Activated naive CD8-positive, alpha-beta T cell (primary cell): Measurements from ENCODE around the gene RAET1G.
A peak's percentile ranks its signal among the peaks of the same experiment; 100 is the strongest.
"Not testable (repeated sequence)": the region's sequence is repeated elsewhere in the genome, so short reads cannot be mapped to it uniquely, and the experiment has no call there.

ENCODE experiments used
- H3K27ac Mint-ChIP-seq: one replicate; pipeline ENCODE4 v1.8.0; 2021; ENCODE audit warnings: mixed read lengths
- H3K27me3 Mint-ChIP-seq: one replicate; pipeline ENCODE4 v1.8.0; 2021; ENCODE audit warnings: mixed read lengths
- H3K36me3 Mint-ChIP-seq: one replicate; pipeline ENCODE4 v1.8.0; 2021; ENCODE audit warnings: mixed read lengths
- H3K4me1 Mint-ChIP-seq: one replicate; pipeline ENCODE4 v1.8.0; 2021; ENCODE audit warnings: low read depth, mixed read lengths
- H3K4me3 Mint-ChIP-seq: one replicate; pipeline ENCODE4 v1.8.0; 2021; ENCODE audit warnings: mild to moderate bottlenecking, mixed read lengths
- H3K9me3 Mint-ChIP-seq: one replicate; pipeline ENCODE4 v1.8.0; 2021; ENCODE audit warnings: low read depth, mixed read lengths

RAET1G gene

GRCh38 chr6:149901444-149902140 lies 21.3 kb downstream of the RAET1G start:
- Mint-ChIP-seq H3K27ac (no peak overlapping the region), H3K27me3 (no peaks in the 10 kb centered on the region), H3K4me3 (no peak overlapping the region), H3K9me3 (no peaks in the 10 kb centered on the region), H3K36me3 (no peaks in the 10 kb centered on the region), H3K4me1 (peaks cover 2% of the 10 kb centered on the region)

GRCh38 chr6:149900620-149901443 lies 22.1 kb downstream of the RAET1G start:
- Mint-ChIP-seq H3K4me3 (no peak overlapping the region), H3K36me3 (no peaks in the 10 kb centered on the region), H3K27ac (no peak overlapping the region), H3K27me3 (no peaks in the 10 kb centered on the region), H3K4me1 (peaks cover 9% of the 10 kb centered on the region), H3K9me3 (no peaks in the 10 kb centered on the region)

DNA sequence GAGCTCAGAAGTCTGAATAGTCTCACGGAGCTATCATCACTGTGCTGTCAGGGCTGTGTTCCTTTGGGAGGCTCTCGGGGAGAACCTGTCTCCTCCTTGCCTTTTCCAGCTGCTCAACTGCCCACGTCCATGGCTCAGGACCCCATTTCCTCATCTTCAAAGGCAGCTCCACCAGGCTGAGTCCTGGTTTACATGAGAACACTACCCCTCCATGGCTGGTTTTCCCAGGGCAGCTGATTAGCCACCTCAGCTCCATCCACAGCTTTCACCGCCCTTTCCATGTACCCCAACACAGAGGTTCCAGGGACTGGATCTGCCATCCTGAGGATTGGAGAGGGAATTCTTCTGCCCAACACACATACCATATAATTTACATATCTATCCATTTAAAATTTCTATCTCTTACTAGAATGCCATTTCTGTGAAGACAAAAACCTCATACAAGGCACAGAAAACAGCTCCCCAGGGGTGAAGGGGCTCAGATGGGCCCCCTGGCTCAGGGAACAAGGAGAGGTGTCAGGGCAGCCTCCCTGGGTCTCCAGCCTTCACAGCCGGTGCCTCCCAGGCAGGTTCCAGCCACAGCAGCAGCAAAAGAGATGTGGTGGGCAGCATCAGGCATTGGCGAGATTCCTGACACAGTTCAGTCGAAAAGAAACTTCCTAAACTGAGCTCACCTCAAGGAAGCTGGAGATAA lies 22.8 kb downstream of the RAET1G start:
- Mint-ChIP-seq H3K9me3 (no peaks in the 10 kb centered on the region), H3K27ac (no peak overlapping the region), H3K36me3 (no peaks in the 10 kb centered on the region), H3K4me1 (peaks cover 12% of the 10 kb centered on the region), H3K27me3 (no peaks in the 10 kb centered on the region), H3K4me3 (no peak overlapping the region)

DNA sequence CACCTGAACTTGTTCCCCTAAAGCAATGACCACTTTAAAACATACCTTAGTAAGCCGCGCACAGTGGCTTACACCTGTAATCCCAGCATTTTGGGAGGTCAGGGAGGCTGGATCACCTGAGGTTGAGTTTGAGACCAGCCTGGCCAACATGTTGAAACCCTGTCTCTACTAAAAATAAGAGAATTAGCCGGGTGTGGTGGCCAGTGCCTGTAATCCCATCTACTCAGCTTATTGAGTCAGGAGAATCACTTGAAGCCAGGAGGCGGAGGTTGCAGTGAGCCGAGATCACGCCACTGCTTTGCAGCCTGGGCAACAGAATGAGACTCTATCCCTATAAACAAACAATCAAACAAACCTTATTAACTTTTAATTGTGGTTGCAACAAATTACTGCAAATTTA lies 23.4 kb downstream of the RAET1G start:
- H3K4me1 Mint-ChIP-seq, result peaks cover 12% of the 10 kb centered on the region
- H3K27me3 Mint-ChIP-seq, result peaks cover 2% of the 10 kb centered on the region
- no peak overlapping the region for H3K4me3 Mint-ChIP-seq
- H3K9me3 Mint-ChIP-seq, result no peaks in the 10 kb centered on the region
- H3K27ac Mint-ChIP-seq, result no peak overlapping the region
- H3K36me3 Mint-ChIP-seq, result peaks cover 2% of the 10 kb centered on the region

- Mint-ChIP-seq H3K36me3 (peaks cover 4% of the 10 kb centered on the region), H3K9me3 (no peaks in the 10 kb centered on the region), H3K27me3 (peaks cover 3% of the 10 kb centered on the region), H3K4me1 (peaks cover 12% of the 10 kb centered on the region), H3K27ac (no peak overlapping the region), H3K4me3 (no peak overlapping the region)
Measured at GRCh38 chr6:149898966-149899365, 24.0 kb downstream of the RAET1G start.

DNA sequence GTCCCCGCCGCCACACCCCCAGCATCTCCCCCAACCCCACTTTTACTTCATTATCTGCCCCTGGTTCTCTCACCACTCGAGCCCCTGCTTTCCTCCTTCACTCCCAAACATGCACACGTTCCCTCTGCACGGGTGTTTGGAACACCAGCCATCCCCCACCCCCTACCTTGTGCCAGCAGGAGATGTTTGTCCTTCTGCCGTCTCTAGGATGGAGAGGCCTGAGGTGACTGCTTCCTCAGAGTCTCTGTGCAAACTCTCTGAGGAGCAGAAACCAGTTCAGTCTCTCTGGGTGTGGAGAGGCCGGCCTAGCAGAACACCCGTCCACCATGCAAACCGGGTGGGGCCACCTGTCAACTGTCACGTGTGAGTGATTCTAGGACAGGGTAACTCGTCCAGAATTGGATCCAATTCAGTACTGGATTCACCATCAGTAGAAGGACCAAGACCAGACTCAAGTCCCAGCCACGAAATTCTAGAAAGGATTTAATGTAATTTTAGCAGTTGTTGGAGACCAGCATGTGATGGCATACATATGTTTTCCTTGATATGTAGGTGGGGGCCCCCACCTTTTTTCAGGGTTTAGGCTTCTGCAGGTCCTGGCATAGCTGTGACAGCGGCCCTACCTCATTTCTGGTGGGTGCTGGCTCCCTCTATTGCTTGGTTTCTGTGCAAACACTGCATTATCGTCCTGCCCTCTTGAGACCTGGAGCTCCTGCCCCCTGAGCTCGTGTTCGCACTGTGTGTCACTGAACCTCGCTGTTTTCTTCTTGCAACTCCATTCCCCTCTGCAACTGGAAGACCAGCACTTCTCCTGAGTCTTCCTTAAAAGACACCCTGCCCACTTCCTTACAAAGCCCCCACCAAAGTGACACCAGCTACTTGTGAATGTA lies 24.8 kb downstream of the RAET1G start, which contains the start of gene RAET1E:
TSS of gene RAET1E (minus strand) at position 259 of the 890 bp plus-strand sequence. CDS start 7,212 bp downstream, outside the sequence.
- no peaks in the 10 kb centered on the region for H3K9me3 Mint-ChIP-seq
- no peak within 1 kb of the TSS for H3K4me3 Mint-ChIP-seq
- peaks cover 12% of the 10 kb centered on the region for H3K4me1 Mint-ChIP-seq
- peaks cover 3% of the 10 kb centered on the region for H3K27me3 Mint-ChIP-seq
- no peak within 1 kb of the TSS for H3K27ac Mint-ChIP-seq
- peaks cover 4% of the 10 kb centered on the region for H3K36me3 Mint-ChIP-seq

GRCh38 chr6:149897015-149897697 lies 25.8 kb downstream of the RAET1G start:
- no peak overlapping the region for H3K4me3 Mint-ChIP-seq
- peaks cover 12% of the 10 kb centered on the region for H3K4me1 Mint-ChIP-seq
- H3K27ac Mint-ChIP-seq, result no peak overlapping the region
- no peaks in the 10 kb centered on the region for H3K9me3 Mint-ChIP-seq
- peaks cover 4% of the 10 kb centered on the region for H3K36me3 Mint-ChIP-seq
- H3K27me3 Mint-ChIP-seq, result peaks cover 3% of the 10 kb centered on the region

- H3K27ac Mint-ChIP-seq, result no peak overlapping the region
- peaks cover 4% of the 10 kb centered on the region for H3K36me3 Mint-ChIP-seq
Measured at GRCh38 chr6:149896491-149896890, 26.4 kb downstream of the RAET1G start.

DNA sequence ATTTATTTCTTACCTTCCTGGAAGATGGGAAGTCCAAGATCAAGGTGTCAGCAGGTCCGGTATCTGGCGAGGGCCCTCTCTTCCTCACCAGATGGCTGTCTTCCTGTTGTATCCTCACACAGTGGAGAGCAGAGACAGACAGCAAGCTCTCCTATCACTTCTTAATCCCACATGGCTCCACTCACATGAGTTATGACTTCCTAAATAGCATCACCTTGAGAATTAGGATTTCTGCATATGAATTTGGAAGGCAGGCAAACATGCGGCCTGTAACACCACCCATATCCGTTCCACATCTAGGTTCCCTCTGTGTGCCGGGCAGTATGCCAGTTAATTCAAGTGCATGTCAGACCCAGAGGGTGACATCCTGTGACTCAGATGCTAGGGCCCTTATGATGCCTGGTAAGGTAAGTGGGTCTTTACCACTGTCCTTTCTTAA lies 27.1 kb downstream of the RAET1G start:
- peaks cover 3% of the 10 kb centered on the region for H3K27me3 Mint-ChIP-seq
- peaks cover 4% of the 10 kb centered on the region for H3K36me3 Mint-ChIP-seq
- peak overlapping the region; percentile 51 for H3K27ac Mint-ChIP-seq
- no peaks in the 10 kb centered on the region for H3K9me3 Mint-ChIP-seq
- H3K4me1 Mint-ChIP-seq, result peaks cover 12% of the 10 kb centered on the region
- H3K4me3 Mint-ChIP-seq, result no peak overlapping the region

More at GRCh38 chr6:149896491-149896890, 26.4 kb downstream of the RAET1G start:
- peaks cover 12% of the 10 kb centered on the region for H3K4me1 Mint-ChIP-seq
- H3K4me3 Mint-ChIP-seq, result no peak overlapping the region
- no peaks in the 10 kb centered on the region for H3K9me3 Mint-ChIP-seq
- H3K27me3 Mint-ChIP-seq, result peaks cover 3% of the 10 kb centered on the region

DNA sequence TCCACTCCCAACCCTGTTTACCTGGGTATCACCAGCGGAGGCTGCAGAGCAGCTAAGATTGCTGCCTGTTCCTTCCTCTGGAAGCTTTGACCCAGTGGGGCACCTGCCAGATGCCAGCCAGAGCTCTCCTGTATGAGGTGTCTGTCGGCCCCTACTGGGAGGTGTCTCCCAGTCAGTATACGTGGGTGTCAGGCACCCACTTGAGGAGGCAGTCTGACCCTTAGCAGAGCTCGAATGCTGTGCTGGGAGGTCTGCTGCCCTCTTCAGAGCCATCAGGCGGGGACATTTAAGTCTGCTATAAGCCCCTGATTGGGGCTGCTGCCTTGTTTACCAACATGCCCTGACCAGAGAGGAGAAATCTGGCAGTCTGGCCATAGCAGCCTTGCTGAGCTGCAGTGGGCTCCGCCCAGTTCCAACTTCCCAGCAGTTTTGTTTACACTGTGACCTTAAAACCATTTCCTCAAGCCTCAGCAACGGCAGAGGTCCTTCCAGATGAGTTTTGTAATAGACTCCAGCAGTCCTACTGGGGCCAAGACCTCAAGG lies 27.8 kb downstream of the RAET1G start:
- Mint-ChIP-seq H3K4me1 (peaks cover 12% of the 10 kb centered on the region), H3K27ac (no peak overlapping the region), H3K36me3 (peaks cover 4% of the 10 kb centered on the region), H3K4me3 (no peak overlapping the region), H3K9me3 (no peaks in the 10 kb centered on the region), H3K27me3 (peaks cover 3% of the 10 kb centered on the region)

DNA sequence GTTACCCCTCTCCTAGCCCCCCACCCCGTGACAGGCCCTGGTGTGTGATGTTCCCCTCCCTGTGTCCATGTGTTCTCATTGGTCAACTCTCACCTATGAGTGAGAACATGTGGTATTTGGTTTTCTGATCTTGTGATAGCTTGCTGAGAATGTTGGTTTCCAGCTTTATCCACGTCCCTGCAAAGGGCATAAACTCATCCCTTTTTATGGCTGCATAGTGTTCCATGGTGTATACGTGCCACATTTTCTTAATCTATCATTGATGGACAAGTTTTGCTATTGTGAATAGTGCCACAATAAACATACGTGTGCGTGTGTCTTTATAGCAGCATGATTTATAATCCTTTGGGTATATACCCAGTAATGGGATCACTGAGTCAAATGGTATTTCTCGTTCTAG lies 31.1 kb downstream of the RAET1G start:
- not testable (repeated sequence) for H3K27me3 Mint-ChIP-seq, H3K36me3 Mint-ChIP-seq, H3K27ac Mint-ChIP-seq, H3K4me3 Mint-ChIP-seq, H3K9me3 Mint-ChIP-seq
- peaks cover 12% of the 10 kb centered on the region for H3K4me1 Mint-ChIP-seq

GRCh38 chr6:149891259-149891658 lies 31.7 kb downstream of the RAET1G start:
- Mint-ChIP-seq H3K4me1 (peaks cover 7% of the 10 kb centered on the region), H3K27ac (no peak overlapping the region), H3K27me3 (peaks cover 3% of the 10 kb centered on the region), H3K36me3 (peaks cover 4% of the 10 kb centered on the region), H3K4me3 (no peak overlapping the region), H3K9me3 (no peaks in the 10 kb centered on the region)

GRCh38 chr6:149890629-149891045 lies 32.3 kb downstream of the RAET1G start:
- Mint-ChIP-seq H3K27ac (no peak overlapping the region), H3K36me3 (peaks cover 4% of the 10 kb centered on the region), H3K4me1 (peaks cover 1% of the 10 kb centered on the region), H3K27me3 (peaks cover 3% of the 10 kb centered on the region), H3K4me3 (no peak overlapping the region), H3K9me3 (no peaks in the 10 kb centered on the region)
